ENCODE measurements around the gene MAPT. TPM values are rescaled to one million over a fixed set of nuclear protein-coding genes. Genes with fewer than 3 reads are reported as not detected.
"Not testable (repeated sequence)": the region's sequence is repeated elsewhere in the genome, so short reads cannot be mapped to it uniquely, and the experiment has no call there.

MAPT gene
- total and polyA plus RNA-seq, 2 of the 4 experiments (the other 2 are of a cell fraction), result 0.18 to 0.19 TPM

- ATAC-seq (ENCODE audit: low read depth); POLR2A ChIA-PET (ENCODE audit: unreplicated experiment); H3K18ac ChIP-seq (ENCODE audit: low read depth, low read length); H2BK5ac ChIP-seq (ENCODE audit: low read depth, low read length, poor library complexity, severe bottlenecking); H3K23ac ChIP-seq (ENCODE audit: low read depth, low read length); H3K4me1 ChIP-seq (ENCODE audit: control insufficient read depth, insufficient read depth, low read length); H4K8ac ChIP-seq (ENCODE audit: low read depth in 2 of 2, low read length in 2 of 2); H3K4me3 ChIP-seq (ENCODE audit: insufficient read depth, low read depth, low read length); in situ Hi-C loops (cut with MboI; ENCODE audit: low sequenced_read_pairs); H3K27me3 ChIP-seq (ENCODE audit: control insufficient read depth, insufficient read depth, low read length); H3K56ac ChIP-seq (ENCODE audit: extremely low read depth, insufficient read depth, low read length); DNase-seq; H4K91ac ChIP-seq (ENCODE audit: insufficient read depth, low read depth, low read length); H3K27ac ChIP-seq (ENCODE audit: insufficient read depth, low read length); BruUV-seq (replicated peaks); H3K9me3 ChIP-seq (ENCODE audit: control insufficient read depth, insufficient read depth, low read length); intact Hi-C loops (cut with micrococcal nuclease); H3K36me3 ChIP-seq (ENCODE audit: control insufficient read depth, insufficient read depth, low read length); H3K9me1 ChIP-seq (ENCODE audit: insufficient read depth, low read length); H2BK120ac ChIP-seq (ENCODE audit: low read depth, low read length); H3K79me1 ChIP-seq (ENCODE audit: low read depth in 1 of 2, low read length in 2 of 2); H2AFZ ChIP-seq (replicated peaks; ENCODE audit: low read length, poor library complexity); H2BK15ac ChIP-seq (ENCODE audit: low read depth, low read length); H3K4ac ChIP-seq (ENCODE audit: low read depth, low read length); H2AK9ac ChIP-seq (replicated peaks; ENCODE audit: low read depth, low read length, poor library complexity); H2BK20ac ChIP-seq (ENCODE audit: low read depth, low read length); H3K14ac ChIP-seq (replicated peaks; ENCODE audit: low read depth, low read length); H2AK5ac ChIP-seq (ENCODE audit: low read depth, low read length); H3K4me2 ChIP-seq (ENCODE audit: low read depth, low read length); H4K20me1 ChIP-seq (ENCODE audit: insufficient read depth, low read length); H3K9ac ChIP-seq (ENCODE audit: low read depth, low read length); H4K5ac ChIP-seq (ENCODE audit: low read depth, low read length); dilution Hi-C loops (cut with HindIII; ENCODE audit: low sequenced_read_pairs, unreplicated experiment): not testable (repeated sequence)
- CTCF ChIA-PET, result interaction anchor here (0.6 kb wide), 1 partner anchor 129 kb away, joined by 3 read pairs; no protein-coding TSS in a partner anchor
- WGBS, 2 experiments (ENCODE audit: extremely low coverage in 2 of 2, insufficient read length in 1 of 2), result 73% methylated on average over 5 of the region's 8 CpGs; no CpG with 5 or more reads in 1 of the 2 experiments
Measured at GRCh38 chr17:46019408-46019925, 125.1 kb downstream of the MAPT start.

All from IMR-90 (cell line).